HEK293T (cell line): ENCODE measurements around the gene PALLD.

ENCODE experiments used
- CTCF ChIA-PET: fragments of 350-600 bp; formaldehyde crosslinking; extraction: SDS; loops from one replicate; lab custom pipeline; 2021; ENCODE audit warnings: antibody characterized with exemption, inconsistent platforms; lab: Yijun Ruan, JAX
- POLR2A ChIA-PET: fragments of 350-600 bp; formaldehyde crosslinking; extraction: SDS; loops from one replicate; lab custom pipeline; 2020; ENCODE audit warnings: antibody characterized with exemption, inconsistent platforms; lab: Yijun Ruan, JAX
- DNase-seq: peaks from one replicate; pipeline ENCODE4 v3.0.0; 2012; ENCODE audit warnings: mixed read lengths; ENCODE audit errors: extremely low spot score
- ARNT ChIP-seq: fragments of 450-650 bp; IDR thresholded peaks from 2 replicates; pipeline ENCODE4 v1.6.1; 2017; ENCODE audit warnings: mild to moderate bottlenecking
- BHLHE40 ChIP-seq: fragments of 450-650 bp; IDR thresholded peaks from 2 replicates; pipeline ENCODE4 v1.6.1; 2016; ENCODE audit warnings: mild to moderate bottlenecking, moderate library complexity, borderline replicate concordance
- CTBP1 ChIP-seq: fragments of 450-650 bp; IDR thresholded peaks from 2 replicates; pipeline ENCODE4 v1.6.1; 2016; ENCODE audit warnings: borderline replicate concordance
- ELF4 ChIP-seq: fragments of 450-650 bp; IDR thresholded peaks from 2 replicates; pipeline ENCODE4 v1.6.1; 2017; ENCODE audit warnings: antibody characterized with exemption
- FOXA1 ChIP-seq: fragments of 450-650 bp; IDR thresholded peaks from 2 replicates; pipeline ENCODE4 v1.6.1; 2016; ENCODE audit warnings: mild to moderate bottlenecking
- FOXK2 ChIP-seq: fragments of 450-650 bp; IDR thresholded peaks from 2 replicates; pipeline ENCODE4 v1.6.1; 2016; ENCODE audit warnings: mild to moderate bottlenecking
- FOXM1 ChIP-seq: fragments of 450-650 bp; IDR thresholded peaks from 2 replicates; pipeline ENCODE4 v1.6.1; 2017; ENCODE audit warnings: mild to moderate bottlenecking, borderline replicate concordance
- HDGF ChIP-seq: fragments of 450-650 bp; IDR thresholded peaks from 2 replicates; pipeline ENCODE4 v1.6.1; 2017; ENCODE audit warnings: antibody characterized with exemption, borderline replicate concordance
- L3MBTL2 ChIP-seq: fragments of 450-650 bp; conservative IDR thresholded peaks from 2 replicates; pipeline ENCODE4 v1.6.1; 2016; ENCODE audit warnings: mild to moderate bottlenecking
- LEF1 ChIP-seq: fragments of 450-650 bp; IDR thresholded peaks from 2 replicates; pipeline ENCODE4 v1.6.1; 2017; ENCODE audit warnings: mild to moderate bottlenecking, borderline replicate concordance
- NFRKB ChIP-seq: fragments of 450-650 bp; IDR thresholded peaks from 2 replicates; pipeline ENCODE4 v1.6.1; 2016; ENCODE audit warnings: mild to moderate bottlenecking, moderate library complexity
- SP1 ChIP-seq: fragments of 450-650 bp; IDR thresholded peaks from 2 replicates; pipeline ENCODE4 v1.6.1; 2017
- SUZ12 ChIP-seq: fragments of 450-650 bp; IDR thresholded peaks from 2 replicates; pipeline ENCODE4 v1.6.1; 2016; ENCODE audit warnings: mild to moderate bottlenecking
- TARDBP ChIP-seq: fragments of 450-650 bp; IDR thresholded peaks from 2 replicates; pipeline ENCODE4 v1.6.1; 2016
- ZNF384 ChIP-seq: fragments of 450-650 bp; IDR thresholded peaks from 2 replicates; pipeline ENCODE4 v1.6.1; 2016
- TF ChIP-seq, protein P1 (sequence below): fragments of 450-650 bp; IDR thresholded peaks from 2 replicates; pipeline ENCODE4 v1.6.1; 2016

PALLD gene

DNA sequence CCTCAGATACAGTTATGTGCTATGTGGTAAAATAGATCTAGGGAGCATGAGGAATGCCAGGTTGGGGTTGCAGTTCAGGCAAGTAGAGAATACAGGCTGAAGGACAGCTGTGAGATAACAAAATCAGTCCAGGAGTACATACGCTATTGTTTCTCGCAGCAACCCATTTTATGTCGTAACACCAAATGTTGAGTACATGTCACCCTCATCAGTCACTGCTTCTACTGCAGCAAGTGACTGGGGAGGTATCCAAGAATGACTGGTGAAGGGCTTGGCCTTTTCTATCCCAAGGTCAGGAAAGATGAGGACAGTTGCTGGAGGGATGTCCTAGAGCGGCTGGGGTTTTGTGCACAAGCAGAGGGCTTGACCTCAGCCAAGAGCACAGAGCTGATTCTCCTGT is 341.1 kb downstream of the PALLD start:
- DNase-seq = no peak
- ChIA-PET POLR2A (no interaction called here), CTCF (no interaction called here)
- TF ChIP-seq ZNF384 (no peak), L3MBTL2 (no peak), LEF1 (no peak), BHLHE40 (no peak), ARNT (no peak), FOXK2 (no peak), SP1 (no peak), HDGF (no peak), FOXM1 (no peak), SUZ12 (no peak), TARDBP (no peak), CTBP1 (no peak), ELF4 (no peak), FOXA1 (no peak), NFRKB (no peak)
- TF ChIP-seq, protein P1, sequence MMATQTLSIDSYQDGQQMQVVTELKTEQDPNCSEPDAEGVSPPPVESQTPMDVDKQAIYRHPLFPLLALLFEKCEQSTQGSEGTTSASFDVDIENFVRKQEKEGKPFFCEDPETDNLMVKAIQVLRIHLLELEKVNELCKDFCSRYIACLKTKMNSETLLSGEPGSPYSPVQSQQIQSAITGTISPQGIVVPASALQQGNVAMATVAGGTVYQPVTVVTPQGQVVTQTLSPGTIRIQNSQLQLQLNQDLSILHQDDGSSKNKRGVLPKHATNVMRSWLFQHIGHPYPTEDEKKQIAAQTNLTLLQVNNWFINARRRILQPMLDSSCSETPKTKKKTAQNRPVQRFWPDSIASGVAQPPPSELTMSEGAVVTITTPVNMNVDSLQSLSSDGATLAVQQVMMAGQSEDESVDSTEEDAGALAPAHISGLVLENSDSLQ = no peak

DNA sequence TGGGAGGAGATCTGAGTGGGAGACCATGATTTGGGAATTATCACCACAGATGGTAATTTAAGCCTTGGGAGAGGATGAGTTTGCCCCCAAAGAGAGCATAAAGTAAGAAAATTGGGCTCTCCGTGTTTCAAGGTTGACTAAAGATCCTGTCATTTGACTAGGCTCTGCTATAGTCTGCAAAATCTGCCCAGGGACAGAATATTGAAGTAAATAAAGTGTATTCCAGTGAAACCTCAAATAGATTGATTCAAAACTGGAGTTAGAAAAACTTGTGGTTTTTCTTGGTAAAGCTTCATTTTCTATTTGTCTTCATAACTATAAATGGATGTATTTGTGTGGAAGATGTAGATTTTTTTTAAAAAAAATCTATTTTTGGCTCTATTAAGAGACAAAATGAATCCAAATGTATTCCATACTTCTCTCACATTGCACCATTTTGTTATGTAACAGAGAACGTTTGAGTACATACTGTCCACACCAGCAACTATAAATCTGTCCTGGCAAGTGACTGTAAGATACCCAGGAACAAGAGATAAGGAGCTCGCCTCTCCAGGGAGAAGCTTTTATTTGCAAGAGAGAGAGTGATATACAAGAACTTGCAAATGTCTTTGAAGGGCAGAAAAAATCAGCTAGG is 343.0 kb downstream of the PALLD start:
- TF ChIP-seq ZNF384 = no peak
- no peak for TF ChIP-seq CTBP1
- no peak for TF ChIP-seq SP1
- no peak for TF ChIP-seq ARNT
- TF ChIP-seq FOXM1 = no peak
- TF ChIP-seq TARDBP = no peak
- TF ChIP-seq LEF1 = no peak
- TF ChIP-seq SUZ12 = no peak
- no peak for DNase-seq
- POLR2A ChIA-PET = interaction anchor here (1.4 kb wide), 1 partner anchor 127 kb away, joined by 3 read pairs; no protein-coding TSS in a partner anchor
- CTCF ChIA-PET = interaction anchor here (0.7 to 0.8 kb wide), 2 partner anchors 8 to 15 kb away, joined by 4 to 5 read pairs; no protein-coding TSS in a partner anchor

DNA sequence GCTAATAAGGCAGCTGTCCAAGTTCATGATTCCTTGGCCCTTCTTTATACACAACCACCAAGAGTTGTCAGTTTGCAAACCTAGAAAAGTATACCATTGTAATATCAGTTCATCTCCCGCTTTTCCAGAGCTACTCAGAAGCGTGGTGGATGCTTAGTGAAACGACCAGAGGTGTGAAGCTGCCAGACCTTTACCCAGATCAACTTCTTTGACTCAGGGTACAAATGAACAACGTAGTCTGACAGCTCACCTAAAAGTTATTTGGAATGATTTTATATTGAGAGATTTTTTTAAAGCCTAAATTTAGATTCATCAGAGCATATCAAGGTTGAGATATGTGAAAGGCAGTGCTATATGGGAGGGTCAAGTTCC is 343.5 kb downstream of the PALLD start:
- no peak for DNase-seq
- POLR2A ChIA-PET = interaction anchor here (1.4 kb wide), 1 partner anchor 127 kb away, joined by 3 read pairs; no protein-coding TSS in a partner anchor
- TF ChIP-seq L3MBTL2 = 0 out of 2 replicates have a peak, but pooled peaks have one; percentile 13
- no peak for TF ChIP-seq HDGF
- CTCF ChIA-PET = interaction anchor here (0.7 to 0.8 kb wide), 2 partner anchors 9 to 14 kb away, joined by 4 to 5 read pairs; no protein-coding TSS in a partner anchor

DNA sequence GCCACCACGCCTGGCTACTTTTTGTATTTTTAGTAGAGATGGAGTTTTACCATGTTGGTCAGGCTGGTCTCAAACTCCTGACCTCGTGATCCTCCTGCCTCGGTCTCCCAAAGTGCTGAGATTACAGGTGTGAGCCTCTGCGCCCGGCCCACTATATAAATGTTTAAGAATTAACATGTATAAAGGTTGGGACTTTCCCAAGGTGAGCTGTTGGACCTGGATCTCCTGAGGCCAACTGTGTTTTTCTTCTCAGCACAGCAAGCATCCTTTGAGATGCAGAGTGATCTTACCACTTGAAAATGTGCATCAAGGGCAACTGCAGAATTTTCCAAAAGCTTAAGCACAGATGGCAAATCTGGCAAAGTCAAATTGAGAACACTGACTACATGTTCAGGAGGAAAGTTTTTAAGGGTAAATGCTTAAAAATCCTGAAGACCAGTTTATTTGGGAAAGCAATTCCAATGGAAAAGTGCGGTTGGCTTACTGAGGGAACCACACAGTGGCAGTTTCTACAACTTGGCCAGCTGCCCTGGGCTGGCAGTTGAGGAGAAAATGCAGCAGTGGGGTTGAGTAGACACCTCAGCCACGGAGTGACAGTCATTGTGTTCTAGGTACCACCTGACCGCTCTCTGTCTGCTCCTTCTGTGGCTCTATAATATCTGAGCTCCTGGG is 344.3 kb downstream of the PALLD start:
- ChIA-PET CTCF (no interaction called here), POLR2A (interaction anchor here (1.4 to 1.8 kb wide), 2 partner anchors 9 to 128 kb away, joined by 3 to 13 read pairs; no protein-coding TSS in a partner anchor)
- no peak for TF ChIP-seq TARDBP
- TF ChIP-seq L3MBTL2 = no peak
- DNase-seq = no peak

DNA sequence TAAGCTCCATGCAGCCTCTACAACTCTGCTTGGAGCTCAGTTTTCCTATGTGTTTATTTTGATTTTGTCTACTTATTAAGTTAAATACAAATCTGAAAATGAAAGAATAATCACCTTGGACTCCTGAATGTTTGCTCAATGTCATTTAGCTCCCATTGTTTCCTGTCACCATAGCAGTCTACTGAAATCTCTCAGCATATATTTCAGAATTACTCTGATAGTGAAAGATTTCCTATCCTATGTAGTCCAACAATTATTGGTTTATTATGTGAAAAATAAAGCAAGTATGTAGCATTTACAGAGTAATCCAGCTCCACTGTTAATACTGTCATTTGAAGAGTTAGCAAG is 344.8 kb downstream of the PALLD start:
- no peak for DNase-seq
- TF ChIP-seq TARDBP = no peak
- TF ChIP-seq SP1 = no peak
- TF ChIP-seq ELF4 = no peak
- no peak for TF ChIP-seq SUZ12
- TF ChIP-seq FOXK2 = no peak
- TF ChIP-seq, protein P1 = no peak
- TF ChIP-seq BHLHE40 = no peak
- ChIA-PET CTCF (no interaction called here), POLR2A (interaction anchor here (1.8 kb wide), 1 partner anchor 9 kb away, joined by 13 read pairs; no protein-coding TSS in a partner anchor)

DNA sequence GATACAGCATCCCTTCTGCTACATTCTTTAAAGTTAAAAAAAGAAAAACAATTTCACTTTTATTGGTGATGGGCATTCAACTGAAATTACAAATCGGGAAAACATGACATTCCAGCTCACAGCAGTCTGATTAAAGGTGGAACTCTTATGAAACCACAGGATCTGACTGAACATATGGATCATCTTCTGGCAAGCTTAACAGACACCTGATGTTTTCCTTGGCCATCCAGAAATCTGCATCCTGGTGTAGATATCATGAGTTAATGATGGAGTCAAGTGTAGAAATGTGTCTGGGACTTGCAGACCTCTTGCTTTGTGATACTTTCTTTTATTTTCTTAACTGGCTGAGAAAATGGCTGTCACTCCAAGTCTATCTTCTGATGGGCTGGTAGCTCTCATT is 345.3 kb downstream of the PALLD start:
- CTCF ChIA-PET = no interaction called here
- TF ChIP-seq NFRKB = no peak
- no peak for TF ChIP-seq HDGF
- TF ChIP-seq, protein P1 = no peak
- TF ChIP-seq L3MBTL2 = no peak
- no peak for TF ChIP-seq SP1
- no peak for TF ChIP-seq FOXK2
- no peak for TF ChIP-seq ZNF384
- TF ChIP-seq ELF4 = no peak
- TF ChIP-seq FOXM1 = no peak
- TF ChIP-seq FOXA1 = no peak
- no peak for TF ChIP-seq CTBP1
- no peak for TF ChIP-seq BHLHE40
- POLR2A ChIA-PET = interaction anchor here (1.8 kb wide), 1 partner anchor 10 kb away, joined by 13 read pairs; no protein-coding TSS in a partner anchor
- DNase-seq = no peak

DNA sequence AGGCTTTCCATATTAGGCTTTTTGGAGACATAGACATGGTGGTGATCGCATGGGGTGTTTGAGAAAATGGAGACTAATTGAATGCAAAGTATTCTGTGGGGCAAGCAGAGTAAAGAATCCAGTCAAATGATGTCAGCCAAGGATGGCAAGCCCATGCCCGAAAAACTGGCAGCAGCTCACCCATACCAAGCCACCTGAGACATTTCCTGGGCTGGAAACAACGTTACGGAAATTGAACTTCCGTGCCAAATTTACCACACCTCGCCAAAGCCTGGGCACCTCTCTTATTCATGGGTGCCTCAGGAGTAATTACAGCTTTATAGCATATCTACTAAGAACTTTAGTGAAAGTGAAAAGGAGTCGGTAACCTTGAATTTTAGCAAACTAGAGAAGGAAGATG is 346.8 kb downstream of the PALLD start:
- CTCF ChIA-PET = no interaction called here
- DNase-seq = no peak
- POLR2A ChIA-PET = no interaction called here
- TF ChIP-seq CTBP1 (no peak), ELF4 (no peak), TARDBP (no peak), FOXK2 (no peak), SUZ12 (no peak), LEF1 (no peak), HDGF (no peak), BHLHE40 (no peak), FOXA1 (no peak), NFRKB (no peak), ZNF384 (no peak), L3MBTL2 (no peak), FOXM1 (no peak), SP1 (no peak), ARNT (no peak)
- TF ChIP-seq, protein P1 = no peak
